ENCODE results near the gene CDK14.

Gene CDK14

DNA sequence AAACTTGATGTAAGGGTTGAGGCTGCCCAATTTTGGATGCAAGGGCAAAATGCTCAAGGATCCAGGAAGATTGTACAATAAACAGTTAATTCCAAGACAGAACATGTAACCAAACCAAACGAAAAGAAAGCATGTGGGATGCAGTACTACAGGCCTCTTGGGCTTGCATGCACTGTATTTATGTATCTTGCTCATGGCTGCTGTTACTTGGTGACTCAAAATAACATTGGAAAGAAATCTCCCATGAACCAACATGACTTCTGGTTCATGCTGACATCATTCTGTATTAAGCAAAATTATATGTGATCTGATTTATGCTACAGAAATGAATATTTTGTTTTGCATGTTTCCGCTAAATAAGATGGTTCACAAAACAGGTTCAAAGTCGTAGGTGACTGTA lies 602.2 kb downstream of the CDK14 start:
- no peak overlapping the region for H3K4me3 ChIP-seq (ENCODE audit: low read depth, low read length)
- H3K9me3 ChIP-seq (ENCODE audit: severe bottlenecking): no peaks in the 10 kb centered on the region
- H3K36me3 ChIP-seq: no peaks in the 10 kb centered on the region
- no peaks in the 10 kb centered on the region for H3K27me3 ChIP-seq (ENCODE audit: insufficient read depth, low read depth, severe bottlenecking)
- H3K27ac ChIP-seq: no peak overlapping the region
- TF ChIP-seq CTCF (IDR thresholded peaks at IDR 0.05; ENCODE audit: low read depth, low read length): no peak
- no peak for DNase-seq

DNA sequence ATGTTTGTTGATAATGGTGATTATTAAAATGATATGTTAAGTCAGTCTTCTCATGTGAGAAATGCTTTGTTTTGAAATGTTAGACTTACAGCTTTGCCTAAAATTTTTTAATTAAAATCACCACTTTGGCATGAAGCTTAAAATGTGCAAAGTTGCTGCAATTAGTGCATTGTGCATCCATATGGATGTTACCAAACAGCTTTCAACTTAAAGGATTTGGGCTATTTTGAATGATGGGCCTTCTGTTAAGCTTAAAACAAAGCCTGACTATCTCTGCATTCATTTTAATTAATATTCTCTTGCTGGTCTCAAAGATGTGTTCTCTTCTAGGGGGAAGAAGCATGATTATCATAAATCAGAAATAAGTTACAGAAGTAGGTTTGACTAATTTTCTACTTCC lies 603.5 kb downstream of the CDK14 start:
- no peak for DNase-seq
- Histone ChIP-seq H3K27ac (no peak overlapping the region), H3K36me3 (no peaks in the 10 kb centered on the region), H3K4me3 (ENCODE audit: low read depth, low read length) (no peak overlapping the region), H3K9me3 (ENCODE audit: severe bottlenecking) (no peaks in the 10 kb centered on the region), H3K27me3 (ENCODE audit: insufficient read depth, low read depth, severe bottlenecking) (no peaks in the 10 kb centered on the region)
- TF ChIP-seq CTCF (IDR thresholded peaks at IDR 0.05; ENCODE audit: low read depth, low read length): no peak

DNA sequence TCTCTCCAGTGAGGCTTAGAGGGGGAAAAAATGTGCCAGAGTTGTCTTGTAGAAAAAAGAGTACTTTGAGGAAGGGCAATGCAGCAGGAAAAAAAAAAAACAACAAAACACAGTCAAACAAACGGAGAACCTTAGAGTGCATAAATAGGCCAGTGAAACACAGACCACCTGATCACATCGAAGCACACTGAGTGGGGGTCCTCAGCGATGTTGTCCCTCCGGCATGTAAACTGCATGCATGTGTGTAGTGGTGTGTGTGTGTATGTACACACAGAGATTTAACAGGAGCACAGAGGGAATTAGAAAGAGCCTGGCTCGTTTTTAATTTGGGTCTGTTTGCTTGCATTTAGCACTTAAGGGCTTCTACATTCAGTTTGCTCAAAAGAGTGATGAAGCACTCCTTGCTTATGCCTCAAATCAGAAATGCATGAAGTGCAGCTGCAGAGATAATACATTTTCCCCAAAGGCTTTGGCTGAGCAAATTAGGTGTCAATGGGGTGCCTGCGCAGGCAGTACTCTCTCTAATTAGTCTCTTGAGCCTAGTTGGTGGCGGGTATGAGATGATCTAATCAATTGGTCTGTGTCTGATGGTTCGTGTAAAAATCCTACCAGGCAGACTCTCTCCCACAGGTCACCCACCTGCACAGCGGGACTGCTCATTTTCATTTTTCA lies 605.5 kb downstream of the CDK14 start:
- Histone ChIP-seq H3K9me3 (ENCODE audit: severe bottlenecking) (no peaks in the 10 kb centered on the region), H3K36me3 (no peaks in the 10 kb centered on the region), H3K27ac (no peak overlapping the region), H3K4me3 (ENCODE audit: low read depth, low read length) (no peak overlapping the region), H3K27me3 (ENCODE audit: insufficient read depth, low read depth, severe bottlenecking) (no peaks in the 10 kb centered on the region)
- peak; percentile 30 for DNase-seq
- no peak for TF ChIP-seq CTCF (IDR thresholded peaks at IDR 0.05; ENCODE audit: low read depth, low read length)

GRCh38 chr7:91206361-91206960 lies 610.3 kb downstream of the CDK14 start:
- no peaks in the 10 kb centered on the region for H3K9me3 ChIP-seq (ENCODE audit: severe bottlenecking)
- TF ChIP-seq CTCF (IDR thresholded peaks at IDR 0.05; ENCODE audit: low read depth, low read length): no peak
- H3K4me3 ChIP-seq (ENCODE audit: low read depth, low read length): no peak overlapping the region
- no peaks in the 10 kb centered on the region for H3K36me3 ChIP-seq
- no peaks in the 10 kb centered on the region for H3K27me3 ChIP-seq (ENCODE audit: insufficient read depth, low read depth, severe bottlenecking)
- DNase-seq: no peak
- H3K27ac ChIP-seq: no peak overlapping the region

DNA sequence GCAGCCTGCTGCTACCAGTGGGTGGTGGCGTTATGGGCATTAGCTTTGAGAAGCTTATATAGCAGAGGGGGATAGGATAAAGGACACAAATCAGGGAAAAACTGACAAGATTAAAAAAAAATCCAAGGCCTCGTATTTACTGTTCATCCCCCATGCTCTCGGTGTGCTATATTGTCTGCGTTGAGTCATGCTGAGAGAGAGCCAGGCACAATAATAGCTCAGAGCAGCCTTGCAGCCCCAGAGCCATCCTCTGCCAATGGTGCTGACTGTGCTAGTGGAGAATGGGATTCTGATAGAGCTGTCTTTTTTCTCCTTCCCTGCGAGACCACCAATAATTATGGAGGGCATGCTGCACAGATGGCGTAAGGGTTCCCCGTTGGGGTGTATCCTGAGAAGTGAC lies 616.5 kb downstream of the CDK14 start:
- no peaks in the 10 kb centered on the region for H3K36me3 ChIP-seq

More for the DNA sequence above, 616.5 kb downstream of the CDK14 start:
- no peaks in the 10 kb centered on the region for H3K27me3 ChIP-seq (ENCODE audit: insufficient read depth, low read depth, severe bottlenecking)
- H3K4me3 ChIP-seq (ENCODE audit: low read depth, low read length): no peak overlapping the region
- no peak overlapping the region for H3K27ac ChIP-seq
- peak; percentile 27 for DNase-seq
- TF ChIP-seq CTCF (IDR thresholded peaks at IDR 0.05; ENCODE audit: low read depth, low read length): no peak
- no peaks in the 10 kb centered on the region for H3K9me3 ChIP-seq (ENCODE audit: severe bottlenecking)
